Loucy (cell line): ENCODE measurements around the gene NKAIN2.

Source experiments
- H2AFZ ChIP-seq: fragments of 200-600 bp; sonication (generic); 2 replicates; pipeline ENCODE4 v1.6.0; 2016; ENCODE audit warnings: antibody characterized with exemption, mild to moderate bottlenecking, low read length, moderate library complexity
- H3F3A ChIP-seq: fragments of 200-600 bp; 2 replicates; pipeline ENCODE4 v1.6.0; 2016; ENCODE audit warnings: antibody characterized with exemption, low read depth, mild to moderate bottlenecking
- H3K27me3 ChIP-seq: fragments of 200-600 bp; sonication (generic); 2 replicates; pipeline ENCODE4 v1.6.1; 2014; ENCODE audit warnings: low read length, mild to moderate bottlenecking; ENCODE audit not compliant: insufficient read depth, poor library complexity, severe bottlenecking
- H3K36me3 ChIP-seq: fragments of 200-600 bp; sonication (generic); 2 replicates; pipeline ENCODE4 v1.6.1; 2016; ENCODE audit warnings: low read length; ENCODE audit not compliant: insufficient read depth
- H3K4me1 ChIP-seq: fragments of 200-600 bp; sonication (generic); 2 replicates; pipeline ENCODE4 v1.5.1; 2014; ENCODE audit warnings: low read length, mild to moderate bottlenecking; ENCODE audit not compliant: insufficient read depth, poor library complexity, severe bottlenecking
- H3K4me2 ChIP-seq: fragments of 200-600 bp; sonication (generic); 2 replicates; pipeline ENCODE4 v1.6.0; 2014; ENCODE audit warnings: antibody characterized with exemption, low read length, low read depth, mild to moderate bottlenecking; ENCODE audit not compliant: poor library complexity, severe bottlenecking
- H3K4me3 ChIP-seq: fragments of 200-600 bp; sonication (generic); 2 replicates; pipeline ENCODE4 v1.5.1; 2014; ENCODE audit warnings: low read length, mild to moderate bottlenecking, mixed read lengths; ENCODE audit not compliant: poor library complexity, severe bottlenecking
- H3K79me2 ChIP-seq: fragments of 200-600 bp; sonication (generic); 2 replicates; pipeline ENCODE4 v1.6.1; 2014; ENCODE audit warnings: low read length; ENCODE audit not compliant: insufficient read depth
- H3K9ac ChIP-seq: fragments of 200-600 bp; sonication (generic); 2 replicates; pipeline ENCODE4 v1.6.0; 2014; ENCODE audit warnings: mild to moderate bottlenecking, low read depth, low read length, moderate library complexity; ENCODE audit not compliant: poor library complexity, severe bottlenecking
- H3K9me2 ChIP-seq: fragments of 200-600 bp; sonication (generic); replicated peaks from 2 replicates; pipeline ENCODE4 v1.6.1; 2016; ENCODE audit warnings: low read depth, low read length, mixed read lengths
- H3K9me3 ChIP-seq: fragments of 200-600 bp; sonication (generic); 2 replicates; pipeline ENCODE4 v1.6.1; 2014; ENCODE audit warnings: mild to moderate bottlenecking, antibody characterized with exemption, low read length, low read depth; ENCODE audit not compliant: insufficient read depth
- H4K20me1 ChIP-seq: fragments of 200-600 bp; sonication (generic); 2 replicates; pipeline ENCODE4 v1.6.0; 2014; ENCODE audit warnings: antibody characterized with exemption, low read length, mild to moderate bottlenecking; ENCODE audit not compliant: insufficient read depth, poor library complexity, severe bottlenecking
- CTCF ChIP-seq: fragments of 200-600 bp; sonication (generic); conservative IDR thresholded peaks from 2 replicates; pipeline ENCODE4 v1.5.1; 2014; ENCODE audit warnings: mild to moderate bottlenecking, antibody characterized with exemption, low read length
- EZH2phosphoT487 ChIP-seq: fragments of 200-600 bp; IDR thresholded peaks from 2 replicates; pipeline ENCODE4 v1.6.1; 2018; ENCODE audit warnings: antibody characterized with exemption, mild to moderate bottlenecking, moderate library complexity, borderline replicate concordance

NKAIN2 gene

GRCh38 chr6:123806561-123806960 is 2.9 kb downstream of the NKAIN2 start:
- Histone ChIP-seq H3K27me3 (no peaks in the 10 kb centered on the region), H3K9me2 (no peaks in the 10 kb centered on the region), H3K79me2 (no peaks in the 10 kb centered on the region), H3K4me1 (peaks cover 10% of the 10 kb centered on the region), H4K20me1 (no peaks in the 10 kb centered on the region), H2AFZ (no peak overlapping the region), H3K36me3 (no peaks in the 10 kb centered on the region), H3K9ac (no peak overlapping the region), H3F3A (no peaks in the 10 kb centered on the region), H3K4me2 (no peak overlapping the region), H3K9me3 (no peaks in the 10 kb centered on the region), H3K4me3 (no peak overlapping the region)
- TF ChIP-seq EZH2phosphoT487 = no peak
- no peak for TF ChIP-seq CTCF

- no peak overlapping the region for H3K9ac ChIP-seq
- no peak overlapping the region for H2AFZ ChIP-seq
- no peaks in the 10 kb centered on the region for H3K27me3 ChIP-seq
- no peaks in the 10 kb centered on the region for H3K36me3 ChIP-seq
- no peak overlapping the region for H3K4me3 ChIP-seq
- no peaks in the 10 kb centered on the region for H3F3A ChIP-seq
- H3K4me2 ChIP-seq = peak overlapping the region; percentile 1
- no peaks in the 10 kb centered on the region for H3K9me3 ChIP-seq
- no peaks in the 10 kb centered on the region for H3K9me2 ChIP-seq
- no peaks in the 10 kb centered on the region for H4K20me1 ChIP-seq
- no peaks in the 10 kb centered on the region for H3K79me2 ChIP-seq
- H3K4me1 ChIP-seq = peaks cover 16% of the 10 kb centered on the region
- no peak for TF ChIP-seq CTCF
- TF ChIP-seq EZH2phosphoT487 = no peak
These were observed 4.9 kb downstream of the NKAIN2 start for GRCh38 chr6:123808556-123808955.

GRCh38 chr6:123810214-123810613 is 6.5 kb downstream of the NKAIN2 start:
- H3K79me2 ChIP-seq = no peaks in the 10 kb centered on the region
- no peaks in the 10 kb centered on the region for H3F3A ChIP-seq
- H3K36me3 ChIP-seq = no peaks in the 10 kb centered on the region
- no peak overlapping the region for H3K4me2 ChIP-seq
- H3K9me2 ChIP-seq = no peaks in the 10 kb centered on the region
- H3K4me3 ChIP-seq = no peak overlapping the region
- H3K4me1 ChIP-seq = peaks cover 16% of the 10 kb centered on the region
- no peak overlapping the region for H3K9ac ChIP-seq
- no peaks in the 10 kb centered on the region for H3K9me3 ChIP-seq
- H4K20me1 ChIP-seq = no peaks in the 10 kb centered on the region
- TF ChIP-seq EZH2phosphoT487 = no peak
- no peak for TF ChIP-seq CTCF
- peak overlapping the region; percentile 28; the same call in 1 of the 2 replicates for H2AFZ ChIP-seq
- H3K27me3 ChIP-seq = no peaks in the 10 kb centered on the region
